ENCODE data around the gene MPST. TPM values are rescaled to one million over a fixed set of nuclear protein-coding genes. Genes with fewer than 3 reads are reported as not detected.
"Not testable (repeated sequence)": the region's sequence is repeated elsewhere in the genome, so short reads cannot be mapped to it uniquely, and the experiment has no call there.

MPST gene
- total RNA-seq, 1 experiment from 2014 or later, result 31.4 TPM

DNA sequence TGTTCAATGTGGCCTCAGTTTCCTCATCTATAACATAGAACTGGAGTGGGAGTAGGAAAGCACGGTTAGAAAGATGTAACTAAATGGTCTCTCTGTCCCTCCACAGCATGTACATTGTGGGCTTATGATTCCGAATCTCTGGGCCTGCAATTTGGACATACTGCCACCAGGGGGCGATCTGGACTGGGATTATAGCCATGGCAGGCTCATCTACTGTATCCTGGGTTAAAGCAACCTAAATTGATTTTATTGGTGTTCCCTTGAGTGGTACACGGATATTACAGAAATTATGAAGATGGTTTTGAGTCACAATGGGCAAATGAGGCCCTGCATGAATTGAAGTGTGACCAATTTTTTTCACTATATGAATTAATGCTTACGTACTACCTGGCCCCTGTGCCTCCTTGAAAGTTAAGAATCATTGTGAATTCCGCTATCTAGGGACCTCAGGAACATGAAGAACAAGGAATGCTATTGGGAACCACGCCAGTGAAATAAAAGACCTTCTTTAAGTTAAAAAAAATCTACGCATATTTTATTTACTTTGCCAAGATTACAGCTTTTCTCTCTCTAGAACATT lies 33.2 kb upstream of the MPST start:
- in situ Hi-C loops (cut with HindIII; ENCODE audit: low pct_unique_long_range_greater_than_20kb, low sequenced_read_pairs) (no loop called here), intact Hi-C loops (cut with micrococcal nuclease; ENCODE audit: unreplicated experiment) (no loop called here)
- Histone ChIP-seq H3K27ac (ENCODE audit: low read length) (no peak overlapping the region), H3K27me3 (ENCODE audit: control insufficient read depth, insufficient read depth, low read length) (no peaks in the 10 kb centered on the region), H3K4me3 (ENCODE audit: low read depth in 2 of 2, low read length in 2 of 2) (no peak overlapping the region), H3K9me3 (ENCODE audit: control insufficient read depth, insufficient read depth, low read depth, low read length) (no peaks in the 10 kb centered on the region; the same call in 1 of the 2 replicates), H3K4me1 (ENCODE audit: control insufficient read depth, insufficient read depth, low read length) (no peaks in the 10 kb centered on the region), H3K36me3 (ENCODE audit: control insufficient read depth, insufficient read depth, low read length) (no peaks in the 10 kb centered on the region)
- DNase-seq (ENCODE audit: low read depth, low spot score), result peak; percentile 5
- POLR2A ChIA-PET, result no interaction called here
- CTCF ChIA-PET, result interaction anchor here (0.8 kb wide), 1 partner anchor 9 kb away, joined by 8 read pairs; no protein-coding TSS in a partner anchor
- no peak for TF ChIP-seq POLR2AphosphoS5 (IDR thresholded peaks at IDR 0.05; ENCODE audit: low read depth, low read length)
- TF ChIP-seq, protein P1, sequence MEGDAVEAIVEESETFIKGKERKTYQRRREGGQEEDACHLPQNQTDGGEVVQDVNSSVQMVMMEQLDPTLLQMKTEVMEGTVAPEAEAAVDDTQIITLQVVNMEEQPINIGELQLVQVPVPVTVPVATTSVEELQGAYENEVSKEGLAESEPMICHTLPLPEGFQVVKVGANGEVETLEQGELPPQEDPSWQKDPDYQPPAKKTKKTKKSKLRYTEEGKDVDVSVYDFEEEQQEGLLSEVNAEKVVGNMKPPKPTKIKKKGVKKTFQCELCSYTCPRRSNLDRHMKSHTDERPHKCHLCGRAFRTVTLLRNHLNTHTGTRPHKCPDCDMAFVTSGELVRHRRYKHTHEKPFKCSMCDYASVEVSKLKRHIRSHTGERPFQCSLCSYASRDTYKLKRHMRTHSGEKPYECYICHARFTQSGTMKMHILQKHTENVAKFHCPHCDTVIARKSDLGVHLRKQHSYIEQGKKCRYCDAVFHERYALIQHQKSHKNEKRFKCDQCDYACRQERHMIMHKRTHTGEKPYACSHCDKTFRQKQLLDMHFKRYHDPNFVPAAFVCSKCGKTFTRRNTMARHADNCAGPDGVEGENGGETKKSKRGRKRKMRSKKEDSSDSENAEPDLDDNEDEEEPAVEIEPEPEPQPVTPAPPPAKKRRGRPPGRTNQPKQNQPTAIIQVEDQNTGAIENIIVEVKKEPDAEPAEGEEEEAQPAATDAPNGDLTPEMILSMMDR (IDR thresholded peaks at IDR 0.05), result peak; percentile 86
- no TSS peak for BruUV-seq (replicated peaks)
- no peak for ATAC-seq

DNA sequence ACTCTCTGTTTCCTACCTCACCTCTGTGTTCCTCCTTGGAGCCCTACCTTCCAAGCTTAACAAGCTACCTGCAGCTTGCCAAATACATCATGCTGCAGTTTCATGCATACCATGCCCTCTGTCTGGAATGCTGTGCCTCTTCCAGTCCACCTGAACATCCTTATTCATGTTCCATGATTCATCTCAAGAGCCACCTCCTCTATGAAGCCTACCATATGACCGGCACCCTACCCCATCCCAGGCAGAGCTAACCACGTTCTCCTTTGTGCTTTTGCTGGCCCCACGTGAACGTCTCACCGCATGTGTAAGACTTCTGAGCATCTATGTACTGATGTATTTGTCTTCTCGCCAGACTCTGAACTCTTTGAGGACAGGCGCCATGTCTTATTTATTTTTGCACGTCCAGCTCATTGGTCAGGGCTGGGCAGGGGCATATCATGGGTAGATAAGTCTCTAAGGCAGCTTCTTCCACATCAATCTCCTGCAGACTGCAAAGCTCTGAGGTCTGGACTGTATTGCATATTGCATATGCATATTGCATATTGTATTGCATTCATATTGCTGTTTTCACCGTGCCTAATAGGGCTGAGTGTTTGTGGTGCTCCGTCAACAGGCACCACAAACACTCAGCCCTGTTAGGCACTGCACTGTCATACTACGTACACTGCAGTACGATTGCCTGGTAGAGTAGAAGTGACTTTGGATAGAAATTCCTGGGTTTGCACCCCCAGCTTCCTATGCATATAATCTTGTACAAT lies 31.3 kb upstream of the MPST start:
- Histone ChIP-seq H3K36me3 (ENCODE audit: control insufficient read depth, insufficient read depth, low read length) (no peaks in the 10 kb centered on the region), H3K9me3 (ENCODE audit: control insufficient read depth, insufficient read depth, low read depth, low read length) (no peaks in the 10 kb centered on the region; the same call in 1 of the 2 replicates), H3K4me1 (ENCODE audit: control insufficient read depth, insufficient read depth, low read length) (no peaks in the 10 kb centered on the region), H3K27ac (ENCODE audit: low read length) (no peak overlapping the region), H3K27me3 (ENCODE audit: control insufficient read depth, insufficient read depth, low read length) (no peaks in the 10 kb centered on the region), H3K4me3 (ENCODE audit: low read depth in 2 of 2, low read length in 2 of 2) (no peak overlapping the region)
- intact Hi-C loops (cut with micrococcal nuclease; ENCODE audit: unreplicated experiment), result no loop called here
- POLR2A ChIA-PET, result no interaction called here
- no peak for DNase-seq (ENCODE audit: low read depth, low spot score)
- no peak for ATAC-seq
- CTCF ChIA-PET, result no interaction called here
- BruUV-seq (replicated peaks), result no TSS peak
- in situ Hi-C loops (cut with HindIII; ENCODE audit: low pct_unique_long_range_greater_than_20kb, low sequenced_read_pairs), result no loop called here
- TF ChIP-seq, protein P1 (IDR thresholded peaks at IDR 0.05), result no peak
- TF ChIP-seq POLR2AphosphoS5 (IDR thresholded peaks at IDR 0.05; ENCODE audit: low read depth, low read length) (no peak), TCF7L2 (IDR thresholded peaks at IDR 0.05; ENCODE audit: low read depth, low read length) (no peak), SIN3A (IDR thresholded peaks at IDR 0.05; ENCODE audit: borderline replicate concordance, insufficient read depth, low read depth, low read length) (no peak)
- TF ChIP-seq, protein P2, sequence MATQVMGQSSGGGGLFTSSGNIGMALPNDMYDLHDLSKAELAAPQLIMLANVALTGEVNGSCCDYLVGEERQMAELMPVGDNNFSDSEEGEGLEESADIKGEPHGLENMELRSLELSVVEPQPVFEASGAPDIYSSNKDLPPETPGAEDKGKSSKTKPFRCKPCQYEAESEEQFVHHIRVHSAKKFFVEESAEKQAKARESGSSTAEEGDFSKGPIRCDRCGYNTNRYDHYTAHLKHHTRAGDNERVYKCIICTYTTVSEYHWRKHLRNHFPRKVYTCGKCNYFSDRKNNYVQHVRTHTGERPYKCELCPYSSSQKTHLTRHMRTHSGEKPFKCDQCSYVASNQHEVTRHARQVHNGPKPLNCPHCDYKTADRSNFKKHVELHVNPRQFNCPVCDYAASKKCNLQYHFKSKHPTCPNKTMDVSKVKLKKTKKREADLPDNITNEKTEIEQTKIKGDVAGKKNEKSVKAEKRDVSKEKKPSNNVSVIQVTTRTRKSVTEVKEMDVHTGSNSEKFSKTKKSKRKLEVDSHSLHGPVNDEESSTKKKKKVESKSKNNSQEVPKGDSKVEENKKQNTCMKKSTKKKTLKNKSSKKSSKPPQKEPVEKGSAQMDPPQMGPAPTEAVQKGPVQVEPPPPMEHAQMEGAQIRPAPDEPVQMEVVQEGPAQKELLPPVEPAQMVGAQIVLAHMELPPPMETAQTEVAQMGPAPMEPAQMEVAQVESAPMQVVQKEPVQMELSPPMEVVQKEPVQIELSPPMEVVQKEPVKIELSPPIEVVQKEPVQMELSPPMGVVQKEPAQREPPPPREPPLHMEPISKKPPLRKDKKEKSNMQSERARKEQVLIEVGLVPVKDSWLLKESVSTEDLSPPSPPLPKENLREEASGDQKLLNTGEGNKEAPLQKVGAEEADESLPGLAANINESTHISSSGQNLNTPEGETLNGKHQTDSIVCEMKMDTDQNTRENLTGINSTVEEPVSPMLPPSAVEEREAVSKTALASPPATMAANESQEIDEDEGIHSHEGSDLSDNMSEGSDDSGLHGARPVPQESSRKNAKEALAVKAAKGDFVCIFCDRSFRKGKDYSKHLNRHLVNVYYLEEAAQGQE (IDR thresholded peaks at IDR 0.05; ENCODE audit: insufficient read depth in 1 of 2, low read depth in 2 of 2, low read length in 1 of 2), result no peak

DNA sequence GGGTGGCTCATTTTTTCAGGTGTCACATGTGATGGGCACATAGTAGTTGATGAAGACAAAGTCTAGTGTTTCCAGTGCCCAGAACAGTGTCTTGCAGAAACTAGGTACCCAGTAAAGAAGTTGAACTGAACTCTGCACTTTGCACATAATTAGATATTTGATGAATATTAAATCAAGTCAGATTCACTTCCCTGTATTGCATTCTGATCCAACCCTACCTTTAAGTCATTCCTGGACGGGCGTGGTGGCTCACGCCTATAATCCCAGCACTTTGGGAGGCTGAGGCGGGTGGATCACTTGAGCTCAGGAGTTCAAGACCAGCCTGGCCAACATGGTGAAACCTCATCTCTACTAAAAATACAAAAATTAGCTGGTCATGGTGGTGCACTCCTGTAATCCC lies 30.5 kb upstream of the MPST start:
- H3K4me1 ChIP-seq (ENCODE audit: control insufficient read depth, insufficient read depth, low read length); H3K27me3 ChIP-seq (ENCODE audit: control insufficient read depth, insufficient read depth, low read length); H3K4me3 ChIP-seq (ENCODE audit: low read depth in 2 of 2, low read length in 2 of 2); BruUV-seq (replicated peaks); H3K36me3 ChIP-seq (ENCODE audit: control insufficient read depth, insufficient read depth, low read length); intact Hi-C loops (cut with micrococcal nuclease; ENCODE audit: unreplicated experiment); DNase-seq (ENCODE audit: low read depth, low spot score); in situ Hi-C loops (cut with HindIII; ENCODE audit: low pct_unique_long_range_greater_than_20kb, low sequenced_read_pairs); POLR2A ChIA-PET; H3K27ac ChIP-seq (ENCODE audit: low read length); H3K9me3 ChIP-seq (ENCODE audit: control insufficient read depth, insufficient read depth, low read depth, low read length); ATAC-seq; CTCF ChIA-PET: not testable (repeated sequence)

Data from Panc1 (cell line).